Measurements from ENCODE around the gene ZGPAT.

The ZGPAT gene

DNA sequence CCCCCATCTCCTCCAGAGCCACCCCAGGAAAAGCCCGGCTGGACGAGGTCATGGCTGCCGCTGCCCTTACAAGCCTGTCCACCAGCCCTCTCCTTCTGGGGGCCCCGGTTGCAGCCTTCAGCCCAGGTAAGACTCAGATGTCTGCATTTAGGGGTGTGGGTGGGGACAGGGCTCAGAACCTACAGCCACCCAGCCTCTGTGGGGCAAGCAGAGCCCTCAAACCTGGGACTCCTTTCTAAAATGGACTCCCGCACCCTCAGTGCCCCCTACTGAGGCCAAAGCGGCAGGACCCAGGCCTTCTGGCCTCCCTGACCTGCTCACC is 33.5 kb downstream of the ZGPAT start:
- TF ChIP-seq GATA1 (IDR thresholded peaks at IDR 0.05; ENCODE audit: low read depth, low read length) (no peak), POLR2A (IDR thresholded peaks at IDR 0.05; ENCODE audit: low read length) (no peak)
- no peak for DNase-seq

DNA sequence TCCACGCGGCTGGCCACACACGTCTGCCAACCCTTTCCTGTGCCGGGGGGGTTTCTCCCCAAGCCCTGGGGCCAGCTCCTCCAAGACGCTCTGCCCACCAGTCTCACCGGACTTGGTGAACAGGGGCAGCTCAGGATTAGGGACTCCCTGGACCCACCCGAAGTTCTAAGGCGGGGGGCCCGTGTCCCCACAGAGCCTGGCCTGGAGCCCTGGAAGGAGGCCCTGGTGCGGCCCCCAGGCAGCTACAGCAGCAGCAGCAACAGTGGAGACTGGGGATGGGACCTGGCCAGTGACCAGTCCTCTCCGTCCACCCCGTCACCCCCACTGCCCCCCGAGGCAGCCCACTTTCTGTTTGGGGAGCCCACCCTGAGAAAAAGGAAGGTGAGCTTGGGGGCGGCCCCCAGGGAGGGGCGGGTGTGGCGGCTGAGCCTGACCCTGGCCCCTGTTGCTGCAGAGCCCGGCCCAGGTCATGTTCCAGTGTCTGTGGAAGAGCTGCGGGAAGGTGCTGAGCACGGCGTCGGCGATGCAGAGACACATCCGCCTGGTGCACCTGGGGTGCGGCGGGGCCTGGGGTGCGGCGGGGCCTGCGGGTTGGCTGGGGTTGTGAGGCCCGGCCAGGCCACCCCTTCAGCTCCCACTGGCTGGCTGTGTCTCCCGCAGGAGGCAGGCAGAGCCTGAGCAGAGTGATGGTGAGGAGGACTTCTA is 34.0 kb downstream of the ZGPAT start:
- TF ChIP-seq POLR2A (IDR thresholded peaks at IDR 0.05; ENCODE audit: low read length) (no peak), GATA1 (IDR thresholded peaks at IDR 0.05; ENCODE audit: low read depth, low read length) (no peak)
- DNase-seq, result no peak

DNA sequence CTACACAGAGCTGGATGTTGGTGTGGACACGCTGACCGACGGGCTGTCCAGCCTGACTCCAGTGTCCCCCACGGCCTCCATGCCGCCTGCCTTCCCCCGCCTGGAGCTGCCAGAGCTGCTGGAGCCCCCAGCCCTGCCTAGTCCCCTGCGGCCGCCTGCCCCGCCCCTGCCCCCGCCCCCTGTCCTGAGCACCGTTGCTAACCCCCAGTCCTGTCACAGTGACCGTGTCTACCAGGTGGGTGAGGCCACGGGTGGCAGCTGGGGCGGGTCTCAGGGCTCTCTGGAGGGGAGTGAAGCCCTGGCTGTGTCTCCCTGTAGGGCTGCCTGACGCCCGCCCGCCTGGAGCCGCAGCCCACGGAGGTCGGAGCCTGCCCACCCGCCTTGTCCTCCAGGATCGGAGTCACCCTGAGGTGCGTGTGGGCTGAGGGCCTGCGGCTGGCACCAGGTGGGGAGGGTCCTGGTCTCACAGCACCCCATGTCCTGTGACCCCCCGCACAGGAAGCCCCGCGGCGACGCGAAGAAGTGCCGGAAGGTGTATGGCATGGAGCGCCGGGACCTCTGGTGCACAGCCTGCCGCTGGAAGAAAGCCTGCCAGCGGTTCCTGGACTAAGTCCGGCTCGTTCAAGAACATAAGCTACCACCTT is 34.7 kb downstream of the ZGPAT start:
- no peak for DNase-seq
- TF ChIP-seq POLR2A (IDR thresholded peaks at IDR 0.05; ENCODE audit: low read length) (no peak), GATA1 (IDR thresholded peaks at IDR 0.05; ENCODE audit: low read depth, low read length) (no peak)

DNA sequence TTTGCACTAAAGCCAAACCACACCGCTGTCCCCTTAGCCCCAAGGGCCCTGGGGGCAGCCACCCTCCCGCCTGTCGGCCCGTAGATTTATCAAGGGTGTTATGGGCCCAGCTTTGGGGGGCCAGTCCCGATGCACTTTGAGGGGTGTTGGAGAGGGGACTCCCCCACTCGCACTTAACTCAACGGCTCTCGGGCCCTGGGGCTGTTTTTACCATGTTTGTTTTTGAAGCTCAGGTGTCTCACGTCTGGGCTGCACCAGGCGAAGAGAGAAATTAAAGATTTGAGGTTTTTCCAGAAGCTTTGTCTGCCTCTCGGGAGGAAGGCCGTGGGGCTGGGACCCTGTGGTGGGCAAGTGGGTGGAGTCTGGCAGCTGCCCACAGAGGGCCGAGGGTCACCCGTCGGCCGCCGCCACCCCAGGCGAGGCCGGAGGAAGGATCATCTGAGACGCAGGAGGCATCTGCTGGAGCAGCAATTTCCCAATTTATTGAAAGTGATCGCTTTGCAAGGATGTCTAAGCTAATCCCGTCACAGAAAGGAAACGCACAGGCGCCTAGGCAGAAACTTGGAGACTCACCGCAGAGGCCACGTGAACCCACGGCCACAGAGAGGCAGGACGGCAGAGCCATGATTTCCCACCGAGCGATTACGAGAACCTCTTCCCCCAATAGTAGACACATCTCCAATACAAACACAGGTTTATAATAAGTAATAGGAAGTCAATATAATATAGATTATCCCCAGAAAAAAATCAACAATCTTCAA is 35.6 kb downstream of the ZGPAT start:
- no peak for DNase-seq
- TF ChIP-seq POLR2A (IDR thresholded peaks at IDR 0.05; ENCODE audit: low read length) (no peak), GATA1 (IDR thresholded peaks at IDR 0.05; ENCODE audit: low read depth, low read length) (no peak)

DNA sequence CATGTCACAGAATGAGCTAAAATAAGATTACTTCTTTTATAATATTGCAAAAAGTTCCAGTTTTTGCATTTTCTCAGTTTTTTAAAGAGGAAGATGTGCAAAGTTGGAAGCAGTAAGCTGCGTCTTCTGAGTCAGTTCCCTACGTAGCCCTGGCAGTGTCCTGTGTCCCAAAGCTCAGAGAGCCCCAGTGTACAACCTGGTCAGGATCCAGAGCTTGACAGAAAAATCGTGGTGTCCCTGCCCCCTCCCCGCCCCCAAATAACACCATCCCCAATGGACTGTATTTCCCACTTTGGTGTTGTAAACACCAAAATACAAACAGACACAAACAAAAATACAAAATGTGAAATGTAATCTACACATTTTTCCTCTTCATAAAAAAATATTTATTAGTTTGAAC is 36.3 kb downstream of the ZGPAT start:
- no peak for TF ChIP-seq GATA1 (IDR thresholded peaks at IDR 0.05; ENCODE audit: low read depth, low read length)
- no peak for DNase-seq

DNA sequence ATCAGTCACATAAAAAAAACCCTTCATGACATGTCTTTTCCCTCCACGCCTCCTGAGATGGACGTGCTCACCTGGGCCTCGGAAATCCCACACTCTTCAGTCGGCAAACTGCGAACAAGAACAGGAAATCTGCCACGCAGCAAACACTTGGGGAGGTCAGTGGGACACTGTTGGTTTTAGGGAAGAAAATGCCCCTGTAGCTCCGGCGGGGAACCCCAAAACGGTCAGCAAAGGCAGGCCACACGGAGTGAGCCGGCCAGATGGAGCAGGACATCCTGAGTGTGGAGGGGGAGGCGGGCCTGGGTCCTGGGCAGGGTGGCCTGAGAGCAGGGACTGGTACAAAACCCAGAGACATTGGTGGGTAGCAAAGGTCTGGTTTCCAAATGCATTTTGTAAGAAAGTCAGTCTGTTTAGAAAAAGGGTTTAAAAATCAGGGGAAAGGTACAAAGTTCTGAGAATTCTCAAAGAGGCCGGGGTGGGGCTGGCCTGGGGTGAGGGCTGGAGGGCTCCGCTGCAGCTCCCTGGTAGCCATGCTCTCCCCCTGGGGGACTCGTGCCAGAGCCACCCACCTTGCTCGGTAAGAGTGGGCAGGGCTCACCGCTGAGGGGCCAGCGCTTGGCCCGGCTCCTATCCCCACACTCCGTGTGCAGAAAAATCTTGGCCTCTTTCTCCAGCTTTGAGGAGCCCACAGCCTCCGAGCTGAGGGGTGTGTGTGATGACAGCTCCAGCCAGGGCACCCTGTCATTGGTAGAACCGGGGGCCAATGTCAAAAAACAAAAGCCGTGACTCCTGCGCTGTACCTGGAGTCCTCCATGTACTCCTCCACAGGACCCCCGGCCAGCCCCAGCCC is 37.0 kb downstream of the ZGPAT start:
- TF ChIP-seq POLR2A (IDR thresholded peaks at IDR 0.05; ENCODE audit: low read length) (no peak), GATA1 (IDR thresholded peaks at IDR 0.05; ENCODE audit: low read depth, low read length) (no peak)
- no peak for DNase-seq

DNA sequence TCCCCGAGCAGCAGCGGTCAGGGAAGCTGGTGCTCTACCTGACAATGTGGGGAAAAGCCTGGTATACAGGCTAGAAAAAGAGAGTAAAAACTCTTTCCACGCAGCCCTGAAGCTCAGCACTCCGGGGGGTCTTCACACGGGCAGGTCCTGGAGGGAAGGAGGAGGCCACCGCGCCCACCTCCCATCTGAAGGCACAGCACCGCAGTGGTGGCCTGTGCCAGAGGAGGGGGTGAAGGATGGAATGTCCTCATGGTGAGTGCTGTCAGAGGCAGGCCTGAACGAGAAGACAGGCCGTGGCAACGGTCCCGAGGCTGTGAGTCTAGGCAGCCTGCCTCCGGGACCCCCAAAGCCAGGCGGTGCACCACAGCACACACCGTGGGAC is 37.6 kb downstream of the ZGPAT start:
- TF ChIP-seq POLR2A (IDR thresholded peaks at IDR 0.05; ENCODE audit: low read length) (no peak), GATA1 (IDR thresholded peaks at IDR 0.05; ENCODE audit: low read depth, low read length) (no peak)
- no peak for DNase-seq

DNA sequence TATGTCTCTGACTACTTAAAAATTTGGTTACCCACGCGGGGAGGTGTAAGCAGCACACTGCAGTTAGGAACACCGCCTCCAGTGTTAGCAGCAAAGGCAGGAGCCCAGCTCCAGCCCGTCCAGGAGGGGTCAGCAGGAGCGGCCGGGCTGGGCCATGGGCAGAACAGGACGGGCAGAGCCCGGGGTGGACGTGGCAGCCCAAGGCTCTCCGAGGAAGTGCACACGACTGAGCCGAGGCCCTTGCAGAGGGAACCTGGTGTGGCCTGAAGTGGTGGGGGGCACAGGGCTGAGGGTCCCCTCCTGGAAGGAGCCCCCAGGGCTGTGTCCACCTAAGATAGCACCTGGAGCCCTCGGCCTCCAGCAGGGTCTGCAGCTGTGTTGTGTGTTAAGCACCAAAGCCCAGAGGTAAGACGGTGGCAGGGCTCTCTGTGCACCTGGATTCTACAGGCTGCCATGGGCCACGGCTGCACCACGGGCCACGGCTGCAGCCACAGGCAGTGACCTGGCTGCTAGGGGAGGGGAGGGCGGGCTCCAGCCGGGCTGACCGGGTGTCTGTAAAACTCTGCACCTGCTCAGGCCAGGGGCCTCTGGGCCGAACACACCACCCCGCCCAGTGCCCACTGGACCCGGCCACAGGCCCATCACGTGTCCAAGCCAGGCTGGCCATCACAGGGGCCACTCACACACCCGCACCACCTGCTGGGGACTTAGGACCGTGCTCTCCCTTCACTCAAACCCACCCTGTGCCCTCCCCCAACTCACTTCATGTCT is 38.3 kb downstream of the ZGPAT start:
- DNase-seq, result no peak
- TF ChIP-seq POLR2A (IDR thresholded peaks at IDR 0.05; ENCODE audit: low read length) (no peak), GATA1 (IDR thresholded peaks at IDR 0.05; ENCODE audit: low read depth, low read length) (no peak)

DNA sequence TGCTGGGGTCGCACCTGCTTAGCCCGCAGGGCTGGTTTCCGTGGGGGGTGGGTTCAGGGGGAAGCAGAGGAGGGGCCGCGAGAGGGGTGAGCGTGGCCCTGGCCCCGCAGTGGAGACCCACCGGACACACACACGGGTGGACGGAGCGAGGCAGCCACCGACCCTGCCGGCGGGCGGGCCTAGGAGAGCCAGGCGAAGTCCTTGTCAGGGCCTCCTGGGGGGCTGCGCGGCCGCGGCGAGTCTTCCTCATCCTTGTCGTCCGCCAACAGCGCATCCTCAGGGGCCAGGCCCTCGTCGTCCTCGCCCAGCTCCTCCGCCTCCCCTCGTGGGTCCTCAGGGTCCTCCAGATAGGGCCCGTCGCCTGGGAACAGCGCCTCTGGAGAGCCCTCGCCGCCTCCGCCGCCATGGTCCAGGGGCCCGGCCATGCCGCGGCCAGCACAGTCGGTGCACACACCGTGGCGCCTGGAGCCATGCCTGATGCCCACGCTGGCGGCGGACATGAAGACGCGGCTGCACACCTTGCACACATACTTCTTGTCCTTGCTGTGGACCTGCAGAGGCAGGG is 39.0 kb downstream of the ZGPAT start:
- TF ChIP-seq GATA1 (IDR thresholded peaks at IDR 0.05; ENCODE audit: low read depth, low read length) (no peak), POLR2A (IDR thresholded peaks at IDR 0.05; ENCODE audit: low read length) (no peak)
- no peak for DNase-seq

DNA sequence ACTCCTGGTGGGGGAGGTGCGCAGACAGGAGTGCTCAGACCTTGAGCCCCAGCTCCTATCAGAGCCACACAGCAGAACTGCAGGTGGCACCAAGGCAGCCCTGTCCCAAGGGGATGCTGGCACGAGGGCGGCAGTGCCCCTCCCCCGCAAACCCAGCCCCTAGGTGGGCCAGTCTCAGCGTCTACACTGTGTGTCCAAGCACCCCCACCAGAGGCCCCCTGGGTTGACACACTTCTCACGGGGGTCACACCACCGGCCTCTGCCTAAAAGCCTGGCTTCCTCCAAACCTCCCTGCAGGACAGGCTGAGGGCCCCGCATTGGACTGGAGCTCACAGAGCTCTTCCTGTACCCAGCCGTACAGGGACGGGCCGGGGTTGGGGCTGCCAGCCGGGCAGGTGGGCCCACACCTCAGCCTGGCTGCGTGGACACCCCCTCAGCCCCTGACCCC is 39.8 kb downstream of the ZGPAT start:
- no peak for TF ChIP-seq GATA1 (IDR thresholded peaks at IDR 0.05; ENCODE audit: low read depth, low read length)
- no peak for TF ChIP-seq POLR2A (IDR thresholded peaks at IDR 0.05; ENCODE audit: low read length)
- no peak for DNase-seq

DNA sequence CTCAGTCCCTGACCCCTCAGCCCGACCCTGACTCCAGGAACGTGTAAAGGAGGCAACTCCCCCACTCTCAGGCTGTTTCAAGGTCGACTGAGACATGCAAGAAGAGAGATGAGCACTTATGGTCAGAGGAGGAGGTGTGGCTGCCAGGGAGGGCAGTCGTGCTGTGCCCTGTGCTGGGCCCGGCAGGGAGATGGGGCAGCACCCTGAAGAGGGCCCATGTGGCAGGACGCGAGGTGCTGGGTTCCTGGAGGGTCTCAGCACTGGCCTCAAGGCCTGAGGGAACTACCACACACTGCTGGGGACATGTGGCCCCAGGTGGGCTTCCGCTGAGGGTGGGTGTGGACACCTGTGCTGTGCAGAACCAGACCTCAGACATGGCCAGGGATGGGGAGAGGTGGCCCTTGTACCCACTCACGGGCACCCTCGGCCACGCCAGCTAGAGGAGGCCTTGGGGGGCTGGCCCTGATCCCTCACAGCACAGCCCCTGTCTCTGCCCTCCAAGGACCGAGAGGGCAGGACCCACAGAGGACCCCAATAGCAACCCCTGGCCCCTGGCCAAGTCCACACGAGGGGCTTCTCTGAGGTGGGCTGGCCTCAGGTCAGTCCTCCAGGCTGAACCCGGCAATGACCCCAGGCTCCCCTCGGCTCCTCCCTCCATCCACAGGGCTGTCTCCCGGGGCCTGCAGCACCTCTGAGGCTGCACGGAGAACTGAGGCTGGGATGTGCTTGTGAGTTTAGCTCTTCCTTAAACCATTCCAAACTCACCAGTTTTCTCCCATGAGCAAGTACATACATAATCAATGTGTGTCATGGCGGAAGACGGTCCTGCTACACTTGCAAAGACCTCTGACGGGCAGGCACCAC is 40.5 kb downstream of the ZGPAT start:
- TF ChIP-seq GATA1 (IDR thresholded peaks at IDR 0.05; ENCODE audit: low read depth, low read length), result no peak
- no peak for TF ChIP-seq POLR2A (IDR thresholded peaks at IDR 0.05; ENCODE audit: low read length)

DNA sequence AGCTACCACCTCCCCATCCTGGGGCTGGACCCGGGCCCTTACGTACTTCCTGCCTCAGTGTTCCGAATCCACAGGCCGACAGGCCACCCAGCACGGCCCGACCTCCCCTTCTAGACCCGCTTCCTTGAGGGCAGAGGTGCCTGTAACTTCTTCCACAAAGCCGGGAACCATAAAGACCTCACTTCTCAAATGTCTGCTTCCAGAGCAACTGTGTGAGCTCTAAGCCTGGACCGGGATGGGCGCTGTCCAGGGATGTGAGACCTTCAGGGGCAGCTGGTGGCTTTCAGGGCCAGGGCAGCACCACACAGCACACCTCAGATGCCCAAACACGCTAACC is 41.1 kb downstream of the ZGPAT start:
- DNase-seq, result no peak
- TF ChIP-seq GATA1 (IDR thresholded peaks at IDR 0.05; ENCODE audit: low read depth, low read length) (no peak), POLR2A (IDR thresholded peaks at IDR 0.05; ENCODE audit: low read length) (no peak)

More for the DNA sequence above, 40.5 kb downstream of the ZGPAT start:
- DNase-seq, result no peak

All from erythroblast (primary cell).